Hepatocyte (in vitro differentiated cells): ENCODE data around the gene OR5P2. TPM values are rescaled to one million over a fixed set of nuclear protein-coding genes. Genes with fewer than 3 reads are reported as not detected.

ENCODE experiments used
- DNase-seq: peaks from one replicate; pipeline ENCODE4 v3.0.0-alpha.2; 2016; ENCODE audit warnings: low spot score
- H2AFZ ChIP-seq: fragments of 200-600 bp; sonication (generic); 2 replicates; pipeline ENCODE4 v1.6.0; 2016; ENCODE audit warnings: antibody characterized with exemption, mild to moderate bottlenecking
- H3K27ac ChIP-seq: fragments of 200-600 bp; sonication (generic); 2 replicates; pipeline ENCODE4 v1.5.1; 2016; ENCODE audit warnings: mild to moderate bottlenecking
- H3K27me3 ChIP-seq: fragments of 200-600 bp; sonication (generic); 2 replicates; pipeline ENCODE4 v1.6.1; 2016
- H3K36me3 ChIP-seq: fragments of 200-600 bp; sonication (generic); replicated peaks from 2 replicates; pipeline ENCODE4 v1.5.1; 2016; ENCODE audit warnings: low read depth; ENCODE audit not compliant: insufficient read depth
- H3K4me1 ChIP-seq: fragments of 200-600 bp; sonication (generic); 2 replicates; pipeline ENCODE4 v1.5.1; 2016; ENCODE audit warnings: mild to moderate bottlenecking, moderate library complexity; ENCODE audit not compliant: insufficient read depth
- H3K4me2 ChIP-seq: fragments of 200-600 bp; sonication (generic); 2 replicates; pipeline ENCODE4 v1.6.0; 2016
- H3K4me3 ChIP-seq: fragments of 200-600 bp; sonication (generic); 2 replicates; pipeline ENCODE4 v1.5.1; 2016; ENCODE audit warnings: mild to moderate bottlenecking
- H3K79me2 ChIP-seq: fragments of 200-600 bp; sonication (generic); 2 replicates; pipeline ENCODE4 v1.6.0; 2017; ENCODE audit warnings: mild to moderate bottlenecking
- H3K9me2 ChIP-seq: fragments of 200-600 bp; sonication (generic); replicated peaks from 2 replicates; pipeline ENCODE4 v1.6.0; 2017; ENCODE audit warnings: mild to moderate bottlenecking; ENCODE audit not compliant: insufficient read depth
- H3K9me3 ChIP-seq: fragments of 200-600 bp; sonication (generic); 2 replicates; pipeline ENCODE4 v1.5.1; 2016; ENCODE audit warnings: low read depth, mild to moderate bottlenecking
- H4K20me1 ChIP-seq: fragments of 200-600 bp; sonication (generic); 2 replicates; pipeline ENCODE4 v1.6.0; 2016; ENCODE audit warnings: mild to moderate bottlenecking; ENCODE audit not compliant: insufficient read depth, poor library complexity, severe bottlenecking
- CTCF ChIP-seq: fragments of 200-600 bp; sonication (generic); IDR thresholded peaks from 2 replicates; pipeline ENCODE4 v1.5.1; 2016; ENCODE audit warnings: antibody characterized with exemption, mild to moderate bottlenecking; ENCODE audit not compliant: poor library complexity
- EZH2 ChIP-seq: fragments of 200-600 bp; sonication (generic); IDR thresholded peaks from 2 replicates; pipeline ENCODE4 v1.6.1; 2016; ENCODE audit warnings: antibody characterized with exemption, mild to moderate bottlenecking, borderline replicate concordance
- EZH2phosphoT487 ChIP-seq: fragments of 200-600 bp; sonication (generic); IDR thresholded peaks from one replicate; pipeline ENCODE4 v1.6.1; 2018; ENCODE audit warnings: antibody characterized with exemption, mild to moderate bottlenecking, low read depth, moderate library complexity; ENCODE audit not compliant: unreplicated experiment, severe bottlenecking
- WGBS: methylation state at CpG from one replicate; pipeline ENCODE4 v1.1.6; 2016; ENCODE audit warnings: low lambda C conversion rate; ENCODE audit errors: missing lambda C conversion rate; 5-methylcytosine and 5-hydroxymethylcytosine counted together
- polyA plus RNA-seq: library from polyadenylated mRNA; unstranded; fragments of >200 nt; fragmentation: Nextera tagmentation; extraction: Ambion mirVana; gene quantifications from 2 replicates; pipeline ENCODE4 v1.2.1, GENCODE V29; 2016
- total RNA-seq: library from RNA; depleted of rRNA; stranded (reverse); fragments of >200 nt; gene quantifications from 2 replicates; pipeline ENCODE4 v1.2.3, GENCODE V29; 2014

Gene OR5P2
- total and polyA plus RNA-seq, 2 experiments from 2014 or later: 0.46 TPM; not detected in 1

GRCh38 chr11:7759010-7759409, 37.7 kb downstream of the OR5P2 start:
- H3K79me2 ChIP-seq: no peaks in the 10 kb centered on the region
- no peaks in the 10 kb centered on the region for H3K9me3 ChIP-seq
- no peaks in the 10 kb centered on the region for H4K20me1 ChIP-seq
- H3K4me3 ChIP-seq: no peak overlapping the region
- H3K4me1 ChIP-seq: no peaks in the 10 kb centered on the region
- H3K27me3 ChIP-seq: no peaks in the 10 kb centered on the region
- WGBS: 89% methylated on average over 2 of the region's 2 CpGs
- no peak overlapping the region for H3K4me2 ChIP-seq
- no peaks in the 10 kb centered on the region for H3K36me3 ChIP-seq
- no peak overlapping the region for H3K27ac ChIP-seq
- H2AFZ ChIP-seq: no peak overlapping the region
- no peak for DNase-seq
- no peaks in the 10 kb centered on the region for H3K9me2 ChIP-seq
- TF ChIP-seq CTCF (no peak), EZH2phosphoT487 (no peak), EZH2 (no peak)

GRCh38 chr11:7749456-7749855, 47.3 kb downstream of the OR5P2 start:
- TF ChIP-seq EZH2: no peak
- no peak for TF ChIP-seq EZH2phosphoT487
- no peak for TF ChIP-seq CTCF
- H2AFZ ChIP-seq: no peak overlapping the region
- no peak overlapping the region for H3K27ac ChIP-seq

More at GRCh38 chr11:7749456-7749855, 47.3 kb downstream of the OR5P2 start:
- Histone ChIP-seq H4K20me1 (no peaks in the 10 kb centered on the region), H3K9me3 (no peaks in the 10 kb centered on the region), H3K79me2 (no peaks in the 10 kb centered on the region), H3K27me3 (no peaks in the 10 kb centered on the region), H3K36me3 (no peaks in the 10 kb centered on the region), H3K4me1 (no peaks in the 10 kb centered on the region), H3K4me2 (no peak overlapping the region), H3K9me2 (no peaks in the 10 kb centered on the region), H3K4me3 (no peak overlapping the region)
- no peak for DNase-seq
- 95% methylated on average over 2 of the region's 2 CpGs for WGBS

Other genes starting within 250 kb of the OR5P2 start
- 19.9 and 25.0 TPM in 2 replicates for gene CYB5R2, start 123.4 kb downstream of the OR5P2 start, total RNA-seq
- gene CYB5R2, start 123.4 kb downstream of the OR5P2 start, polyA plus RNA-seq: 37.4 and 38.5 TPM in 2 replicates
- 0.12 and 0.63 TPM in 2 replicates for gene OVCH2, start 90.5 kb downstream of the OR5P2 start, total RNA-seq
- 0.51 TPM in 1 of 2 replicates, not detected in the other for gene OVCH2, start 90.5 kb downstream of the OR5P2 start, polyA plus RNA-seq
- gene OR5P3, start 33.9 kb upstream of the OR5P2 start, total RNA-seq: 0.77 TPM in 1 of 2 replicates, not detected in the other
- gene OR5P3, start 33.9 kb upstream of the OR5P2 start, polyA plus RNA-seq: not detected in 2 replicates
- gene OR10A6, start 134.3 kb upstream of the OR5P2 start, total RNA-seq: not detected in 2 replicates
- gene OR10A6, start 134.3 kb upstream of the OR5P2 start, polyA plus RNA-seq: 0.04 TPM in 1 of 2 replicates, not detected in the other
- not detected in 2 replicates for gene OR10A3, start 144.8 kb upstream of the OR5P2 start, total RNA-seq
- not detected in 2 replicates for gene OR10A3, start 144.8 kb upstream of the OR5P2 start, polyA plus RNA-seq
- 1.1 TPM in 1 of 2 replicates, not detected in the other for gene NLRP10, start 168.5 kb upstream of the OR5P2 start, total RNA-seq
- not detected in 2 replicates for gene NLRP10, start 168.5 kb upstream of the OR5P2 start, polyA plus RNA-seq
- gene EIF3F, start 190.4 kb upstream of the OR5P2 start, total RNA-seq: 172 and 201 TPM in 2 replicates
- gene EIF3F, start 190.4 kb upstream of the OR5P2 start, polyA plus RNA-seq: 132 and 137 TPM in 2 replicates